Stimulated activated CD8-positive, alpha-beta memory T cell treated with anti-CD3 and anti-CD28 coated beads, Interleukin-12 subunit alpha, Interleukin-12 subunit beta, amount 100 ng/mL, for 24 hours (primary cell): ENCODE measurements around the gene HEATR5A.
"Not testable (repeated sequence)": the region's sequence is repeated elsewhere in the genome, so short reads cannot be mapped to it uniquely, and the experiment has no call there.

Experiments
- DNase-seq: peaks from one replicate; pipeline ENCODE4 v3.0.0-alpha.2; 2020; ENCODE audit errors: extremely low read depth

HEATR5A gene

GRCh38 chr14:31257244-31257553 lies 163.2 kb downstream of the HEATR5A start:
- no peak for DNase-seq

DNA sequence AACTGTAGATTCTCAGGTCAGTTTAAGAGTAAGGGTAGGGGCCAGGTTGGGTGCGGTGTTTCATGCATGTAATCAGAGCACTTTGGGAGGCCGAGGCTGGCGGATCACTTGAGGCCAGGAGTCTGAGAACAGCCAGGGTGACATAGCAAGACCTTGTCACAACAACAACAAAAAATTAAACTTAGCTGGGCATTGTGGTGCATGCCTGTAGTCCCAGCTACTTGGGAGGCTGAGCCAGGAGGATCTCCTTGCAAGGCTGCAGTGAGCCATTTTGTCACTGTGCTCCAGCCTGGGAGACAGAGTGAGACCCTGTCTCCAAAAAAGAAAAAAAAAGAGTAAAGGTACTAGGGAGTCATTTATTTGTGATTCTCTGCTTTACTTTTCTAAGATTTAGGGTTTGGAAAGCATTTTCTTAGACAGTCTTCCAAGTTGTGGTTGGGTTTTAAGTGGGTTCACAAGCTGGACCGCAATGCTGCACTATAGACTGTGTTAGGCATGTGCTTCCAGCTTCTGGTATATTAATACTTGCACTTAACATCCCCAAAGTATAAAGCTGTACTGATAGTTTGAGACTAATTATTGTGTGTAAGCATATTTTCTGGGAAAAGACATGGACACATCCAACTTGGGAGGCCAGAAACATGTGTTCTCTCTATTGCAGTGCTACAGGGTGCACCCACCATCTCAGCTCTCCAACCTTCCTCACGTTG lies 163.7 kb downstream of the HEATR5A start:
- no peak for DNase-seq

GRCh38 chr14:31255918-31256317 lies 164.4 kb downstream of the HEATR5A start:
- not testable (repeated sequence) for DNase-seq

DNA sequence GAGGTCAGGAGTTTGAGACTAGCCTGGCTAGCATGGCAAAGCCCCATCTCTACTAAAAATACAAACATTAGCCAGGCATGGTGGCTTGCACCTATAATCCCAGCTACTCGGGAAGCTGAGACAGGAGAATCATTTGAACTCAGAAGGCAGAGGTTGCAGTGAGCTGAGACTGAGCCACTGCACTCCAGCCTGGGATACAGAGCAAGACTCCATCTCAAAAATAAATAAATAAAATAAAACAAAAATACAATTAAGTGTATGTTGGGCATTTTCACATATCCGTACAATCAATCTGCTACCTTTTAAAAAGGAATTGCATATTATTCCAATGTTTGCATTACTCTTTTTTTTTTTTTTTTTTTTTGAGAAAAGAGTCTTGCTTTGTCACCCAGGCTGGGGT lies 165.1 kb downstream of the HEATR5A start:
- DNase-seq: no peak

DNA sequence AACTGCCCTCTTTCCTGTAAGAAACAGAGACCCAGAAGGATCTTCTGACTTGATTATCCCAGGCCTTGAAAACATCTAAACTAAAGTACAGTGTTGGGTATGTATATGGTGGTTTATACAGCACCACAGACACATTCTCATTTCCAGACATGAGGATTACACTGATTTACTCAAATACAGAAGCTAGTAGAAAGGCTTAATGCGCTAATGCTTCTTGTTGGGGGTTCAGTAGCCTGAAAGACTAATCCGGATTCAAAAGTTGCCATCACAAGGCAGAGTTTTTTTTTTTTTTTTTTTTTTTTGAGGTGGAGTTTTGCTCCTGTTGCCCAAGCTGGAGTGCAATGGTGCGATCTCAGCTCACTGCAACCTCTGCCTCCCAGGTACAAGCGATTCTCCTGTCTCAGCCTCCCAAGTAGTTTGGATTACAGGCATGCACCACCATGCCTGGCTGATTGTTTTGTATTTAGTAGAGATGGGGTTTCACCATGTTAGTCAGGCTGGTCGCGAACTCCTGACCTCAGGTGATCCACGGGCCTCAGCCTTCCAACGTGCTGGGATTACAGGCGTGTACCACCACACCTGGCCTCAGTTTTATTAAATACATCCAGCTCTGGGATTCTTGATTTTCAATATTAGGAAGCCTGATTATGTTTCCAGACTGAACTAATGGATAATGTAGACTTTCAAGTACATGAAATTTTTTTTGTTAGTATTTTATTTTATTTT lies 166.4 kb downstream of the HEATR5A start:
- no peak for DNase-seq

GRCh38 chr14:31252865-31253264 lies 167.5 kb downstream of the HEATR5A start:
- no peak for DNase-seq

DNA sequence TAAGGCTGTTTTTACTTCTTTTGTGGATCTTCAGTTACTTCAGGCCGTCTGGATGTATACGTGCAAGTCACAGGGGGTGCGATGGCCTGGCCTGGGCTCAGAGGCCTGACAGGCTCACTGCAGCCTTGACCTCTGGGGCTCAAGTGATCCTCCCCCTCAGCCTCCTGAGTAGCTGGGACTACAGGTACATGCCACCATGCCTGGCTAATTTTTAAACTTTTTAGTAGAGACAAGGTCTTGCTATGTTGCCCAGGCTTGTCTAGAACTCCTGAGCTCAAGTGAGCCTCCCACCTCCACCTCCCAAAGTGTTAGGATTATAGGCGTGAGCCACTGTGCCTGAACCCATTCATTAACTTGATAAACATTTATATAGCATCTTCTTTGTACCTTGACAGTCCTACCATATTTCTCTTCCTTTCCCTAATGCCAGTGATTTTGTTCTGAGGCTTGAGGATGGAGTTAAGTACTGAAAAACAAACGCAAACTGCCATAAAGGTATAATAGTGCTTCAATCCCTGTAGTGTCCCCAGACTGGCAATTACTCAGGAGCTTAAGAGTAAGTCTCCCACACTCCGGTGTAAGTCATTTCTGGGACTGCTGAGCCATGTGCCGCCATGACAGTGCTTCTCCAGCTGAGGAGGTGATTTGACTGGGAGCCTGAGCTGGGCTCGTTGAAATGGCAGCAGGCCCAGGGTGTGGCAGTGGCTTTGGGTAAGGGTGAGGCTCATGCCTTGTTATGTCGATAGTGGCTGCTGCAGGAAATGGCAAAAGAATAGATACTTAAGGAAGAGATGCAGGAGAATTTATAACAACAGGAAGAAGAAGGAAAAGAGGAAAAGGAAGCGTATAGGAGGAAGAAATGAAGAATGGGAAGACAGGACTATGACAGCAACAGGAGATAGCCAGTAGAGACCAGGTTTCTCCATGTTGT lies 169.1 kb downstream of the HEATR5A start:
- DNase-seq: no peak

DNA sequence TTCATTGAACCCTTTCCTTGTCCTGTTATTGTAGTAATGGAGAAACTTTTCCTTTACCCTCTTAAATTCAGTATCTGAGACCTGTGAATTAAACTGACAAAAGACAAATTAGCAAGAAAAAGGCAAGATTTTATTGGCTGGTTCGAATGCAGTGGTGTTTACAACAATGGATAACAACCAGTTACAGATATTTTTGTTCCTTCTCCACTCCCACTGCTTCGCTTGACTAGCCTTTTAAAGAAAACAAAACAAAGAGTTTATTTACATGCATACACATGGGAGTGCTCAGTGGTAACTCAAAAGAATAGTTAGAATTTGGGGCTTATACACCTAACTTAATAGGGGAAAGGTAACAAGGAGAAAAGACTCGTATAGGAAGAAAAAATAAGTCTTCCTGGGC lies 175.7 kb downstream of the HEATR5A start:
- DNase-seq: no peak

- no peak for DNase-seq
Observed at GRCh38 chr14:31243860-31244259, 176.5 kb downstream of the HEATR5A start.

GRCh38 chr14:31242161-31242940 lies 178.0 kb downstream of the HEATR5A start:
- DNase-seq: not testable (repeated sequence)
